B cell (primary cell): Measurements from ENCODE around the gene EEFSEC.

Source experiments
- CTCF ChIP-seq: fragments of 200-600 bp; IDR thresholded peaks from one replicate; pipeline ENCODE4 v1.8.0; 2022; ENCODE audit warnings: antibody characterized with exemption, mild to moderate bottlenecking
- EZH2 ChIP-seq: IDR thresholded peaks from 2 replicates; pipeline ENCODE4 v1.6.1; 2012; ENCODE audit warnings: borderline replicate concordance, low read depth, mild to moderate bottlenecking, moderate library complexity, low read length; ENCODE audit not compliant: insufficient read depth, poor library complexity, severe bottlenecking

- TF ChIP-seq EZH2 (no peak), CTCF (no peak)
Measured at GRCh38 chr3:128455116-128455515, 301.8 kb downstream of the EEFSEC start.
